GM13977 (cell line): ENCODE data around the gene SLC40A1.

ENCODE experiments used
- DNase-seq: peaks from one replicate; pipeline ENCODE4 v3.0.0; 2012; ENCODE audit warnings: low spot score
- CTCF ChIP-seq: IDR thresholded peaks from 2 replicates; pipeline ENCODE4 v1.5.1; 2012; ENCODE audit warnings: mild to moderate bottlenecking, control low read depth; ENCODE audit not compliant: insufficient read depth; ENCODE audit errors: extremely low read depth, missing control alignments
- in situ Hi-C: fragments of 300-500 bp; cut with MboI; formaldehyde crosslinking; loops from one replicate; pipeline ENCODE4 v1.12.0; 2022; ENCODE audit warnings: low sequenced_read_pairs, low pct_unique_long_range_greater_than_20kb, mixed read lengths, inconsistent platforms; ENCODE audit not compliant: unreplicated experiment

The SLC40A1 gene

GRCh38 chr2:189559579-189560272 is 20.9 kb downstream of the SLC40A1 start:
- TF ChIP-seq CTCF, result no peak
- in situ Hi-C loops, result no loop called here
- no peak for DNase-seq

- DNase-seq, result no peak
- in situ Hi-C loops, result no loop called here
- TF ChIP-seq CTCF, result no peak
Measured at GRCh38 chr2:189558516-189559272, 21.9 kb downstream of the SLC40A1 start.

GRCh38 chr2:189557373-189557772 is 23.2 kb downstream of the SLC40A1 start:
- DNase-seq, result no peak
- in situ Hi-C loops, result no loop called here
- TF ChIP-seq CTCF, result no peak

GRCh38 chr2:189556526-189556925 is 24.1 kb downstream of the SLC40A1 start:
- in situ Hi-C loops, result no loop called here
- TF ChIP-seq CTCF, result no peak
- no peak for DNase-seq

- in situ Hi-C loops, result no loop called here
- TF ChIP-seq CTCF, result no peak
- DNase-seq, result no peak
Measured at GRCh38 chr2:189555232-189555631, 25.4 kb downstream of the SLC40A1 start.

GRCh38 chr2:189553504-189554088 is 27.0 kb downstream of the SLC40A1 start:
- in situ Hi-C loops, result no loop called here
- TF ChIP-seq CTCF, result no peak
- DNase-seq, result no peak
